WTC11 (cell line): ENCODE data around the gene ADCY5.

Experiments used
- ATF1 ChIP-seq: sonication (generic); formaldehyde crosslinking; IDR thresholded peaks from 2 replicates; pipeline ENCODE4 v1.8.1; 2023; ENCODE audit warnings: mild to moderate bottlenecking, moderate library complexity, missing genetic modification reagents
- E2F4 ChIP-seq: sonication (generic); formaldehyde crosslinking; IDR thresholded peaks from 2 replicates; pipeline ENCODE4 v1.8.1; 2022; ENCODE audit warnings: low read depth, mild to moderate bottlenecking, moderate library complexity, missing genetic modification reagents, borderline replicate concordance
- SP1 ChIP-seq: sonication (generic); formaldehyde crosslinking; conservative IDR thresholded peaks from 2 replicates; pipeline ENCODE4 v1.8.1; 2022; ENCODE audit warnings: missing genetic modification reagents
- USF1 ChIP-seq: sonication (generic); formaldehyde crosslinking; IDR thresholded peaks from 2 replicates; pipeline ENCODE4 v1.8.0; 2022; ENCODE audit warnings: mild to moderate bottlenecking, missing genetic modification reagents
- TF ChIP-seq, protein P1 (sequence below): fragments of 200-600 bp; IDR thresholded peaks from 2 replicates; pipeline ENCODE4 v1.8.0; 2022; ENCODE audit warnings: antibody characterized with exemption
- TF ChIP-seq, protein P2 (sequence below): sonication (generic); formaldehyde crosslinking; IDR thresholded peaks from 2 replicates; pipeline ENCODE4 v1.8.0; 2023; ENCODE audit warnings: mild to moderate bottlenecking, missing genetic modification reagents

GRCh38 chr3:123299581-123299980 is 149.3 kb downstream of the ADCY5 start:
- no peak for TF ChIP-seq E2F4 (CRISPR knock-in tag)
- TF ChIP-seq, protein P1, sequence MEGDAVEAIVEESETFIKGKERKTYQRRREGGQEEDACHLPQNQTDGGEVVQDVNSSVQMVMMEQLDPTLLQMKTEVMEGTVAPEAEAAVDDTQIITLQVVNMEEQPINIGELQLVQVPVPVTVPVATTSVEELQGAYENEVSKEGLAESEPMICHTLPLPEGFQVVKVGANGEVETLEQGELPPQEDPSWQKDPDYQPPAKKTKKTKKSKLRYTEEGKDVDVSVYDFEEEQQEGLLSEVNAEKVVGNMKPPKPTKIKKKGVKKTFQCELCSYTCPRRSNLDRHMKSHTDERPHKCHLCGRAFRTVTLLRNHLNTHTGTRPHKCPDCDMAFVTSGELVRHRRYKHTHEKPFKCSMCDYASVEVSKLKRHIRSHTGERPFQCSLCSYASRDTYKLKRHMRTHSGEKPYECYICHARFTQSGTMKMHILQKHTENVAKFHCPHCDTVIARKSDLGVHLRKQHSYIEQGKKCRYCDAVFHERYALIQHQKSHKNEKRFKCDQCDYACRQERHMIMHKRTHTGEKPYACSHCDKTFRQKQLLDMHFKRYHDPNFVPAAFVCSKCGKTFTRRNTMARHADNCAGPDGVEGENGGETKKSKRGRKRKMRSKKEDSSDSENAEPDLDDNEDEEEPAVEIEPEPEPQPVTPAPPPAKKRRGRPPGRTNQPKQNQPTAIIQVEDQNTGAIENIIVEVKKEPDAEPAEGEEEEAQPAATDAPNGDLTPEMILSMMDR, result no peak
- TF ChIP-seq, protein P2, sequence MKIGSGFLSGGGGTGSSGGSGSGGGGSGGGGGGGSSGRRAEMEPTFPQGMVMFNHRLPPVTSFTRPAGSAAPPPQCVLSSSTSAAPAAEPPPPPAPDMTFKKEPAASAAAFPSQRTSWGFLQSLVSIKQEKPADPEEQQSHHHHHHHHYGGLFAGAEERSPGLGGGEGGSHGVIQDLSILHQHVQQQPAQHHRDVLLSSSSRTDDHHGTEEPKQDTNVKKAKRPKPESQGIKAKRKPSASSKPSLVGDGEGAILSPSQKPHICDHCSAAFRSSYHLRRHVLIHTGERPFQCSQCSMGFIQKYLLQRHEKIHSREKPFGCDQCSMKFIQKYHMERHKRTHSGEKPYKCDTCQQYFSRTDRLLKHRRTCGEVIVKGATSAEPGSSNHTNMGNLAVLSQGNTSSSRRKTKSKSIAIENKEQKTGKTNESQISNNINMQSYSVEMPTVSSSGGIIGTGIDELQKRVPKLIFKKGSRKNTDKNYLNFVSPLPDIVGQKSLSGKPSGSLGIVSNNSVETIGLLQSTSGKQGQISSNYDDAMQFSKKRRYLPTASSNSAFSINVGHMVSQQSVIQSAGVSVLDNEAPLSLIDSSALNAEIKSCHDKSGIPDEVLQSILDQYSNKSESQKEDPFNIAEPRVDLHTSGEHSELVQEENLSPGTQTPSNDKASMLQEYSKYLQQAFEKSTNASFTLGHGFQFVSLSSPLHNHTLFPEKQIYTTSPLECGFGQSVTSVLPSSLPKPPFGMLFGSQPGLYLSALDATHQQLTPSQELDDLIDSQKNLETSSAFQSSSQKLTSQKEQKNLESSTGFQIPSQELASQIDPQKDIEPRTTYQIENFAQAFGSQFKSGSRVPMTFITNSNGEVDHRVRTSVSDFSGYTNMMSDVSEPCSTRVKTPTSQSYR (CRISPR knock-in tag), result no peak
- TF ChIP-seq ATF1, result no peak
- TF ChIP-seq SP1 (CRISPR knock-in tag), result no peak
- TF ChIP-seq USF1, result no peak
